ENCODE measurements around the gene FLNC. TPM values are rescaled to one million over a fixed set of nuclear protein-coding genes. Genes with fewer than 3 reads are reported as not detected.

FLNC gene
- total and polyA plus RNA-seq, 2 of the 13 experiments (the other 11 are each of a cell fraction or from before 2014, with no cell fraction given) = 0.02 TPM; not detected in 1

GRCh38 chr7:128899392-128899791 lies 69.2 kb downstream of the FLNC start:
- in situ Hi-C loops (cut with HindIII; ENCODE audit: extremely low pct_ligation_motif_present, low pct_unique_long_range_greater_than_20kb) = loop anchor here (25.0 kb wide), 1 partner anchor 462 kb away; no protein-coding TSS in a partner anchor
- H3K27me3 ChIP-seq (ENCODE audit: control insufficient read depth in 1 of 2, insufficient read depth in 2 of 2, low read length in 2 of 2) = 0 out of 5 replicates have a peak, but pooled peaks cover 0 to 5% of the 10 kb centered on the region in 2 experiments
- TF ChIP-seq ZNF614 (CRISPR knock-in tag; IDR thresholded peaks at IDR 0.05; ENCODE audit: borderline replicate concordance) (no peak), ZNF318 (CRISPR knock-in tag; IDR thresholded peaks at IDR 0.05) (no peak), TOPORS (CRISPR knock-in tag; IDR thresholded peaks at IDR 0.05) (peak; percentile 57; the same call in 1 of the 2 replicates), PHF21A (CRISPR knock-in tag; IDR thresholded peaks at IDR 0.05) (no peak), PITX1 (CRISPR knock-in tag; IDR thresholded peaks at IDR 0.05) (no peak)
- no peak overlapping the region for H3K9ac ChIP-seq (ENCODE audit: insufficient read depth, low read depth, low read length)
- no peaks in the 10 kb centered on the region for H3K36me3 ChIP-seq (replicated peaks in 1 of 2; ENCODE audit: control insufficient read depth in 1 of 2, insufficient read depth in 2 of 2, low read length in 2 of 2)
- H3K27ac ChIP-seq (ENCODE audit: extremely low read length, insufficient read depth, low read length) = no peak overlapping the region
- H3K79me2 ChIP-seq (ENCODE audit: insufficient read depth, low read length) = no peaks in the 10 kb centered on the region
- intact Hi-C loops (cut with micrococcal nuclease; ENCODE audit: unreplicated experiment) = no loop called here
- H3K9me3 ChIP-seq (ENCODE audit: low read length) = peaks cover 8% of the 10 kb centered on the region
- H3K4me3 ChIP-seq (replicated peaks in 1 of 3; ENCODE audit: insufficient read depth in 1 of 3, low read depth in 2 of 3, low read length in 3 of 3) = no peak overlapping the region
- no peak for DNase-seq (ENCODE audit: low spot score)
- no peak overlapping the region for H2AFZ ChIP-seq (ENCODE audit: low read length)
- POLR2A ChIA-PET = no interaction called here
- no TSS peak for BruUV-seq (replicated peaks)
- FAIRE-seq = no peak
- H3K4me2 ChIP-seq (ENCODE audit: low read depth, low read length) = no peak overlapping the region
- H4K20me1 ChIP-seq (ENCODE audit: insufficient read depth, low read length) = no peaks in the 10 kb centered on the region
- ATAC-seq = no peak
- H3K4me1 ChIP-seq (ENCODE audit: insufficient read depth, low read length) = no peaks in the 10 kb centered on the region
- CTCF ChIA-PET (ENCODE audit: low intra/inter-chr PET ratio, low total read pairs) = no interaction called here
